Measurements from ENCODE around the gene PRICKLE3.

The PRICKLE3 gene

GRCh38 chrX:49186125-49187027 is at the start of gene PRICKLE3:
Gene PRICKLE3, minus strand, starts transcription at chrX:49186373. Its CDS starts 76 bp downstream, at chrX:49186297.
- H3K36me3 Mint-ChIP-seq (ENCODE audit: low read depth), result peaks cover 8% of the 10 kb centered on the region
- H3K27me3 Mint-ChIP-seq (ENCODE audit: low read depth), result no peaks in the 10 kb centered on the region
- H3K4me1 Mint-ChIP-seq, result peaks cover 14% of the 10 kb centered on the region
- peak in 1 of 3 experiments; percentile 24 for TF ChIP-seq CTCF (IDR thresholded peaks at IDR 0.05; ENCODE audit: unreplicated experiment in 3 of 3)
- H3K4me3 Mint-ChIP-seq, result peak within 1 kb of the TSS; percentile 80 to 86 (median 83)
- peak within 1 kb of the TSS; percentile 56 to 83 (median 81) for H3K27ac Mint-ChIP-seq
- H3K9me3 Mint-ChIP-seq, result peaks cover 3% of the 10 kb centered on the region

- peaks cover 16% of the 10 kb centered on the region for H3K9me3 Mint-ChIP-seq
- peaks cover 3% of the 10 kb centered on the region for H3K27me3 Mint-ChIP-seq (ENCODE audit: low read depth)
- peaks cover 4% of the 10 kb centered on the region for H3K36me3 Mint-ChIP-seq (ENCODE audit: low read depth)
- no peak overlapping the region for H3K27ac Mint-ChIP-seq
- no peak overlapping the region for H3K4me3 Mint-ChIP-seq
- no peak for TF ChIP-seq CTCF (IDR thresholded peaks at IDR 0.05; ENCODE audit: unreplicated experiment in 3 of 3)
- H3K4me1 Mint-ChIP-seq, result peaks cover 6% of the 10 kb centered on the region
Observed at GRCh38 chrX:49233887-49234555, 47.8 kb upstream of the PRICKLE3 start.

GRCh38 chrX:49233176-49233575 is 47.0 kb upstream of the PRICKLE3 start, which contains the start of gene CACNA1F:
Gene CACNA1F, minus strand, starts transcription at chrX:49233340. Its CDS starts 31 bp downstream, at chrX:49233309.
- Mint-ChIP-seq H3K27ac (no peak within 1 kb of the TSS), H3K36me3 (ENCODE audit: low read depth) (peaks cover 4% of the 10 kb centered on the region), H3K4me1 (peaks cover 6% of the 10 kb centered on the region), H3K9me3 (peaks cover 16% of the 10 kb centered on the region), H3K27me3 (ENCODE audit: low read depth) (peaks cover 3% of the 10 kb centered on the region), H3K4me3 (peak within 1 kb of the TSS in 1 of 3 experiments; percentile 22)
- no peak for TF ChIP-seq CTCF (IDR thresholded peaks at IDR 0.05; ENCODE audit: unreplicated experiment in 3 of 3)

GRCh38 chrX:49232525-49232924 is 46.4 kb upstream of the PRICKLE3 start:
- TF ChIP-seq CTCF (IDR thresholded peaks at IDR 0.05; ENCODE audit: unreplicated experiment in 3 of 3), result no peak
- Mint-ChIP-seq H3K9me3 (peaks cover 22% of the 10 kb centered on the region), H3K36me3 (ENCODE audit: low read depth) (peaks cover 4% of the 10 kb centered on the region), H3K27me3 (ENCODE audit: low read depth) (peaks cover 3% of the 10 kb centered on the region), H3K27ac (no peak overlapping the region), H3K4me1 (peaks cover 6% of the 10 kb centered on the region), H3K4me3 (no peak overlapping the region)

GRCh38 chrX:49231333-49232000 is 45.3 kb upstream of the PRICKLE3 start:
- Mint-ChIP-seq H3K9me3 (peaks cover 22% of the 10 kb centered on the region), H3K4me3 (peak overlapping the region in 2 of 3 experiments; percentile 59 to 68), H3K4me1 (no peaks in the 10 kb centered on the region), H3K36me3 (ENCODE audit: low read depth) (no peaks in the 10 kb centered on the region), H3K27ac (no peak overlapping the region), H3K27me3 (ENCODE audit: low read depth) (peaks cover 3% of the 10 kb centered on the region)
- TF ChIP-seq CTCF (IDR thresholded peaks at IDR 0.05; ENCODE audit: unreplicated experiment in 3 of 3), result no peak
